Astrocyte (in vitro differentiated cells and primary cell): ENCODE measurements around the gene SH3RF1.

Experiments used
- CTCF ChIP-seq: IDR thresholded peaks from 2 replicates; pipeline ENCODE4 v1.5.1; 2011; ENCODE audit warnings: low read depth, mild to moderate bottlenecking, inconsistent platforms, low read length, moderate library complexity; ENCODE audit not compliant: insufficient read depth
- EZH2 ChIP-seq: IDR thresholded peaks from 2 replicates; pipeline ENCODE4 v1.6.1; 2012; ENCODE audit warnings: mild to moderate bottlenecking, low read length, inconsistent platforms; ENCODE audit not compliant: insufficient read depth

GRCh38 chr4:169212981-169213380, 57.8 kb downstream of the SH3RF1 start:
- TF ChIP-seq CTCF (no peak), EZH2 (no peak)
